GM12891 (cell line): ENCODE data around the gene ROS1.

Experiments used
- PAX5 ChIP-seq: IDR thresholded peaks from 2 replicates; pipeline ENCODE4 v1.6.1; 2011; ENCODE audit warnings: low read length, moderate library complexity, mild to moderate bottlenecking; ENCODE audit not compliant: insufficient read depth, severe bottlenecking
- POLR2A ChIP-seq: IDR thresholded peaks from 2 replicates; pipeline ENCODE4 v1.6.1; 2011; ENCODE audit warnings: low read depth, low read length, control low read depth
- POLR2AphosphoS5 ChIP-seq: IDR thresholded peaks from 2 replicates; pipeline ENCODE4 v1.6.1; 2011; ENCODE audit warnings: low read depth, low read length, control low read depth

DNA sequence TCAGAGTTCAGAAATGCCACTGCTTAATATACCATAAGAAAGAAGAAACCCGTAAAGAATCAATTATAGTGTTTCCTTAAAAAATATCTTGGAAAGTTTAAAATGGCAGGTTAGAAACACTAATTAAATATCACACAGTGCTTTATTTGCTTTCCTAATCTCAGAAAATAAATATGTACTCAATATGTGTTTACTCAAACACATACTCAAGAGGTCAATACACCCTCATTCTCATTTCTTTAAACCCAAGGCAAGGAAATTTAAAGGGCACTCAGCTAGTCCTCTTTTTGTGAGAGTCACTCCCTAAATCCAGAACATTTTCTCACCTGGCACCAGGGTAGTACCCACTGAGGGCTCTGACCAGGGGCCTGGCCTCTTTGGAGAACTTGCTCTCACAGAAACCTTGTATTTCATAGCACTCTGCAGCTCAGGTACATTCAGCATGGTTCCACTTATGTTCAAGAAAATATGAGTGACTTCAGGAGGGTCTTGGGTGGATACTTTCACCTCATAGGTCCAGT lies 38.2 kb downstream of the ROS1 start:
- TF ChIP-seq POLR2AphosphoS5 (no peak), POLR2A (no peak), PAX5 (no peak)
